ENCODE results near the gene TWF2.
A peak's percentile ranks its signal among the peaks of the same experiment; 100 is the strongest.

TWF2 gene

GRCh38 chr3:52208556-52208955 lies 30.4 kb downstream of the TWF2 start:
- Histone ChIP-seq H3K36me3 (ENCODE audit: insufficient read depth, low read length) (peaks cover 94% of the 10 kb centered on the region), H3K27me3 (ENCODE audit: control insufficient read depth in 1 of 2, insufficient read depth in 2 of 2, low read length in 2 of 2) (no peaks in the 10 kb centered on the region), H3K9me3 (ENCODE audit: low read length) (no peaks in the 10 kb centered on the region), H3K9ac (ENCODE audit: low read length) (no peak overlapping the region), H3K4me3 (ENCODE audit: low read depth in 1 of 2, low read length in 2 of 2) (no peak overlapping the region), H3K4me1 (ENCODE audit: insufficient read depth, low read length) (no peaks in the 10 kb centered on the region), H3K27ac (ENCODE audit: low read depth, low read length) (no peak overlapping the region)

DNA sequence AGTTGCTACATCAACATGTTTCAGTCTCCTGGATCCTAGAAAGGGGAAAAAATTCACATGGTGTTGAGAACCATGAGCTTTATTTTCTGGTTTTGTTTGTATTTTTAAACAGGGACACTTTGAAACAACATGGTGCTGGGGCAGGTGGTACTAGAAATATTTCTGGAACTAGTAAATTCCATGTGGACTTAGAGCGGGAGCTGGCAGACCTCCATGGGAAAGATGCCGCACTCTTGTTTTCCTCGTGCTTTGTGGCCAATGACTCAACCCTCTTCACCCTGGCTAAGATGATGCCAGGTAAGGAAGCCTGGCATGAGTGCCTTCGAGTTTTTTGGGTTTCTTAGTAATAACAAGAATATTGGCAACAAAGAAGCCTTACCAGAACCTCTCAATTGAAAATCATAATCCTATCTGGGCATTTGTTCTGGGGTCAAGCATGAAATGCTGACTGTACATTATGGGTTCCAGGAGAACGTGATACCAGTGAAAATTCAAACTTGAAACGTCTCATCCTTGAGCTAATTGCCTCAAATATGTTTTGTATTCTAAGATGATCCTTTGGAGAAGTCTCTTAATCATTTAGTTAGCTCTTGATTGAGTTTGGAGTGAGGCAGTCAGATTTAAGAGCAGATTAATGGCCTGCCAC lies 33.1 kb downstream of the TWF2 start:
- H3K36me3 ChIP-seq (ENCODE audit: insufficient read depth, low read length) = peaks cover 88% of the 10 kb centered on the region
- no peak overlapping the region for H3K9ac ChIP-seq (ENCODE audit: low read length)
- H3K9me3 ChIP-seq (ENCODE audit: low read length) = no peaks in the 10 kb centered on the region
- H3K27ac ChIP-seq (ENCODE audit: low read depth, low read length) = no peak overlapping the region
- no peak overlapping the region for H3K4me3 ChIP-seq (ENCODE audit: low read depth in 1 of 2, low read length in 2 of 2)
- H3K4me1 ChIP-seq (ENCODE audit: insufficient read depth, low read length) = no peaks in the 10 kb centered on the region
- H3K27me3 ChIP-seq (ENCODE audit: control insufficient read depth in 1 of 2, insufficient read depth in 2 of 2, low read length in 2 of 2) = no peaks in the 10 kb centered on the region

DNA sequence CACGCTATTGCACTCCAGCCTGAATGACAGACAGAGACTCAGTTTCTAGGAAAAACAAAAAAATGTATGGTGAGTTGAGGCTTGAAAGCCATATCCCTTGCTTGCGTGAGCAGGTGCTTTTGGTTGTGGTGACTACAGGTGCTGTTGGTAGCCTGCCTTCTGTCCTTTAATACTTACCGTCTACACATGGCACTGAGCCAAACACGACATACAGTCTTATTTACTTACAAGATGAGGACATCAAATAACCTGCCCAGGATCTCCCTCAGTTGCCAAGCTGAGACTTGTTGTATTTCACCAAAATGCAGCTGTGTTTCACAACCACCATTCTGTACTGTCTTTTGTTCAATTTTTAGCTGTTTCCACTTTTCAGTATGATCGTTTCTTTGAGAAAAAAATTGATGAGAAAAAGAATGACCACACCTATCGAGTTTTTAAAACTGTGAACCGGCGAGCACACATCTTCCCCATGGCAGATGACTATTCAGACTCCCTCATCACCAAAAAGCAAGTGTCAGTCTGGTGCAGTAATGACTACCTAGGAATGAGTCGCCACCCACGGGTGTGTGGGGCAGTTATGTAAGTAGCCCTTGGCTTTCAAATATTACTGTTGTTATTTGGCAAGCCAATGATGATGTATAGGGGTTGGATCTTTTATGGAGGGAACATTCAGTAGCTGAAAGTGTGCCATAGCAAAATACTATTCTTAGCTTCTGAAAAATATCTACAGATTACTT lies 34.5 kb downstream of the TWF2 start:
- Histone ChIP-seq H3K27me3 (ENCODE audit: control insufficient read depth in 1 of 2, insufficient read depth in 2 of 2, low read length in 2 of 2) (no peaks in the 10 kb centered on the region), H3K4me1 (ENCODE audit: insufficient read depth, low read length) (no peaks in the 10 kb centered on the region)

DNA sequence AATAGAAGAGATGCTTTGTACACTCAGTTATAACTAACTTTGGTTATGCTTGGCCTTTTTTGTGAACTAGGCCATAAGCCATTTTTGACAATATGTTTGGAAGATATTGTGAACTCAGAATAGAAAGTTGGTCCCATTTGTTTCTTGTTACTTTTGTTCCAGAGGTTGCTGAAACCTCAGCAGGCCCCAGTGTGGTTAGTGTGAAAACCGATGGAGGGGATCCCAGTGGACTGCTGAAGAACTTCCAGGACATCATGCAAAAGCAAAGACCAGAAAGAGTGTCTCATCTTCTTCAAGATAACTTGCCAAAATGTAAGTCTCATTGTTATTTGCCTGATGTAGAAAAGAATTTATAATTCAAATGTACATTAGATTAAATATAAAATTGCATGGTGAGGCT lies 35.3 kb downstream of the TWF2 start:
- Histone ChIP-seq H3K36me3 (ENCODE audit: insufficient read depth, low read length) (peaks cover 84% of the 10 kb centered on the region), H3K4me3 (ENCODE audit: low read depth in 1 of 2, low read length in 2 of 2) (no peak overlapping the region), H3K4me1 (ENCODE audit: insufficient read depth, low read length) (peaks cover 8% of the 10 kb centered on the region), H3K9me3 (ENCODE audit: low read length) (no peaks in the 10 kb centered on the region), H3K27ac (ENCODE audit: low read depth, low read length) (no peak overlapping the region), H3K9ac (ENCODE audit: low read length) (no peak overlapping the region), H3K27me3 (ENCODE audit: control insufficient read depth in 1 of 2, insufficient read depth in 2 of 2, low read length in 2 of 2) (no peaks in the 10 kb centered on the region)

More for the DNA sequence above, 34.5 kb downstream of the TWF2 start:
- no peak overlapping the region for H3K27ac ChIP-seq (ENCODE audit: low read depth, low read length)
- H3K36me3 ChIP-seq (ENCODE audit: insufficient read depth, low read length) = peaks cover 85% of the 10 kb centered on the region
- H3K9ac ChIP-seq (ENCODE audit: low read length) = no peak overlapping the region
- no peaks in the 10 kb centered on the region for H3K9me3 ChIP-seq (ENCODE audit: low read length)
- H3K4me3 ChIP-seq (ENCODE audit: low read depth in 1 of 2, low read length in 2 of 2) = no peak overlapping the region

GRCh38 chr3:52202384-52203077 lies 36.4 kb downstream of the TWF2 start:
- H3K36me3 ChIP-seq (ENCODE audit: insufficient read depth, low read length) = peaks cover 72% of the 10 kb centered on the region
- H3K4me3 ChIP-seq (ENCODE audit: low read depth in 1 of 2, low read length in 2 of 2) = no peak overlapping the region
- H3K4me1 ChIP-seq (ENCODE audit: insufficient read depth, low read length) = peaks cover 12% of the 10 kb centered on the region
- H3K27ac ChIP-seq (ENCODE audit: low read depth, low read length) = no peak overlapping the region
- H3K9me3 ChIP-seq (ENCODE audit: low read length) = no peaks in the 10 kb centered on the region
- H3K9ac ChIP-seq (ENCODE audit: low read length) = no peak overlapping the region
- H3K27me3 ChIP-seq (ENCODE audit: control insufficient read depth in 1 of 2, insufficient read depth in 2 of 2, low read length in 2 of 2) = no peaks in the 10 kb centered on the region

DNA sequence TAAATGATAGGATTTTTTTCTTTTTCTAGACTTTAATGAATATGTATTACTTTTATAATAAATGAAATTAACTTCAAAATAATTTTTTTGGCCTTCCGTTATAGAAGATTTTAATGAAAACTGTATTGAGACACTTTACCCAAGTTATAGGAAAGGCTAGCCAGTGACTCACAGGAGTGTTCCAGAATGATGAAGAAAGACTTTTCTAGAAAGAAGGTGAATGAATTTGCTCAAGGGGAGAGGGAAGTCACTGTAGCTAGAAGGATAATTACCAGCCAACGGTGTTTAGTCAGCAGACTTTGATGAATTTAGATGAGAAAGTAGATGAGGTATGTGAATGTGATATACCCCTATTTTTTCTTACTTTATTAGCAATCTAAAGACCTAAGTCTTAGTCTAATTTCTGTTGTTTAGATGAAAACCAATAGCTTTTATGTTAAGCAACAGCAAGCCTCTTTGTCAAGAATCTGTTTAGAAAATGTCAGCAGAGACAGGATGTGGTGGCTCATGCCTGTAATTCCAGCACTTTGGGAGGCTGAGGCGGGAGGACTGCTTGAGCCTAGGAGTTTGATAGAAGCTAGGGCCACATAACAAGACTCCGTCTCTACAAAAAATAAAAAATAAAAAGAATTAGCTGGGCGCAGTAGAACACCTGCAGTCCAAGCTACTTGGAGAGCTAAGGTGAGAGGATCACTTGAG lies 37.8 kb downstream of the TWF2 start:
- peaks cover 63% of the 10 kb centered on the region for H3K36me3 ChIP-seq (ENCODE audit: insufficient read depth, low read length)
- no peaks in the 10 kb centered on the region for H3K9me3 ChIP-seq (ENCODE audit: low read length)
- no peak overlapping the region for H3K4me3 ChIP-seq (ENCODE audit: low read depth in 1 of 2, low read length in 2 of 2)
- H3K27ac ChIP-seq (ENCODE audit: low read depth, low read length) = no peak overlapping the region
- no peaks in the 10 kb centered on the region for H3K27me3 ChIP-seq (ENCODE audit: control insufficient read depth in 1 of 2, insufficient read depth in 2 of 2, low read length in 2 of 2)
- H3K9ac ChIP-seq (ENCODE audit: low read length) = no peak overlapping the region
- H3K4me1 ChIP-seq (ENCODE audit: insufficient read depth, low read length) = peaks cover 20% of the 10 kb centered on the region

DNA sequence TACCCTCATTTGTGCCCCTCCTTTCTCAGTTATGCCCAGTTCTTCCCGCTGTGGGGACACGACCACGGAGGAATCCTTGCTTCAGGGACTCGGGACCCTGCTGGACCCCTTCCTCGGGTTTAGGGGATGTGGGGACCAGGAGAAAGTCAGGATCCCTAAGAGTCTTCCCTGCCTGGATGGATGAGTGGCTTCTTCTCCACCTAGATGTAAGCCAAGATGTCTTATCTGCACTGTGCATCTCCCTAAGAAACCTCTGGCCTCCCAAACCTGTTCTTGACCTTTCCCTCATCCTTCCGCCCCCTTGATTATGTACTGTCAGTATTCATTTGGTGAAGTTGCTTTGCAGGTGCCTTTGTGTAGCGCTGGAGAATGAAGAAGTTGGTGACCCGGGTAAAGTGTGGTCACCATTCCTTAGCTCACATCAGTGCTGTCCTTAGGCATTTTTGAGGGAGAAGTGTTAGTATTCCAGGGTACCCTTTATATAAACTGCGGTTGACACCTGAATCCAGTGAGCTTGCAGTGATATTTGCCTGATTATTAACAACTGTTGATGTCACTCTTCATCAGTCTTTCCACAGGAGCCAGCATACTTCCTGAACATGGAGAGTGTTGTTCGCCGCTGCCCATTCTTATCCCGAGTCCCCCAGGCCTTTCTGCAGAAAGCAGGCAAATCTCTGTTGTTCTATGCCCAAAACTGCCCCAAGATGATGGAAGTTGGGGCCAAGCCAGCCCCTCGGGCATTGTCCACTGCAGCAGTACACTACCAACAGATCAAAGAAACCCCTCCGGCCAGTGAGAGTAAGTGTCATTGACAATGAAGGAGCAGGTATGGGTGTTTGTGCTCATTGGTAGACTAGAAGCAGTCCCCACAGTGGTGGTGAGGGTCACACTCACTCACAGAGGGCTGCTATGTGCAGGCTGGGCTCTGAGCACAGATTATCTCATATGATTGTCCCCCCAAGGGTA lies 40.0 kb downstream of the TWF2 start:
- peak overlapping the region; percentile 85 for H3K9ac ChIP-seq (ENCODE audit: low read length)
- peak overlapping the region; percentile 79 for H3K27ac ChIP-seq (ENCODE audit: low read depth, low read length)
- no peaks in the 10 kb centered on the region for H3K27me3 ChIP-seq (ENCODE audit: control insufficient read depth in 1 of 2, insufficient read depth in 2 of 2, low read length in 2 of 2)
- H3K4me3 ChIP-seq (ENCODE audit: low read depth in 1 of 2, low read length in 2 of 2) = peak overlapping the region; percentile 90 to 95
- peaks cover 41% of the 10 kb centered on the region for H3K36me3 ChIP-seq (ENCODE audit: insufficient read depth, low read length)
- no peaks in the 10 kb centered on the region for H3K9me3 ChIP-seq (ENCODE audit: low read length)
- peaks cover 38% of the 10 kb centered on the region for H3K4me1 ChIP-seq (ENCODE audit: insufficient read depth, low read length)

DNA sequence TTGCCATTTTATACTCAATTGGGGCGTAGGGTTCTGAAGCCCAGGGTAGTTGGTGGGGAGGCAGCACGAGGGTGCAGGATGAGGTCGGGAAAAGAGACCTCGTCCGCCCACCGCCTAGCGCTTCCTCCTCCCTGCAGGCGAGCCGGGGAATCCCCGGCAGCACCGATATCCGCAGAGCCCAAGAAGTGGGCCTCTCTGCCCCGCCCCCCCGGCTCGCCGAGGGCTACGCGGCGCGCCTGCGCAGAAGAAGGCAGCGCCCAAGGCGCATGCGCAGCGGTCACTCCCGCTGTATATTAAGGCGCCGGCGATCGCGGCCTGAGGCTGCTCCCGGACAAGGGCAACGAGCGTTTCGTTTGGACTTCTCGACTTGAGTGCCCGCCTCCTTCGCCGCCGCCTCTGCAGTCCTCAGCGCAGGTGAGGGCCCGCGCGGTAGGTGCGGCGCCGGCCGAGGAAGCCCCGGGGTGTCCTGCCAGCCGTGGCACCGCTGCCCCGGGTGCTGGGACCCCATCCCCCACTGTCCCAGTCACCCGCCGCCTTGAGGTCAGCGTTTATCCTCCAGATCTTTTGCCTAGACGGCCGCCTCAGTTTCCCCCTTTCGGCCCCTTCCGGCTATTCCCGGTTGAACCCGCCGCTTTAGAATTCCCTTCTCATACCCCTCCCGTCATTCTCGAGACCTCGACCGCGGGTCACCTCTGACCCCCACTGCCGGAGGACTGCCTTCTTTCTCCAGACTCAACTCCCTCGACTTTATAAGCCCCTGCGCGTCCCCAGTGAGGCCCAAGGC lies 40.9 kb downstream of the TWF2 start, which contains the start of gene ALAS1:
Gene ALAS1, plus strand, starts transcription at position 319 of the 784 bp plus-strand sequence. CDS start 1,082 bp downstream, outside the sequence.
- H3K9me3 ChIP-seq (ENCODE audit: low read length) = no peaks in the 10 kb centered on the region
- H3K36me3 ChIP-seq (ENCODE audit: insufficient read depth, low read length) = peaks cover 32% of the 10 kb centered on the region
- no peaks in the 10 kb centered on the region for H3K27me3 ChIP-seq (ENCODE audit: control insufficient read depth in 1 of 2, insufficient read depth in 2 of 2, low read length in 2 of 2)
- H3K4me3 ChIP-seq (ENCODE audit: low read depth in 1 of 2, low read length in 2 of 2) = peak within 1 kb of the TSS; percentile 90 to 95
- peaks cover 39% of the 10 kb centered on the region for H3K4me1 ChIP-seq (ENCODE audit: insufficient read depth, low read length)
- H3K9ac ChIP-seq (ENCODE audit: low read length) = peak within 1 kb of the TSS; percentile 85
- peak within 1 kb of the TSS; percentile 79 for H3K27ac ChIP-seq (ENCODE audit: low read depth, low read length)

GRCh38 chr3:52197499-52197841 lies 41.5 kb downstream of the TWF2 start:
- Histone ChIP-seq H3K9me3 (ENCODE audit: low read length) (no peaks in the 10 kb centered on the region), H3K36me3 (ENCODE audit: insufficient read depth, low read length) (peaks cover 26% of the 10 kb centered on the region), H3K27ac (ENCODE audit: low read depth, low read length) (peak overlapping the region; percentile 61), H3K4me3 (ENCODE audit: low read depth in 1 of 2, low read length in 2 of 2) (peak overlapping the region; percentile 90 to 95), H3K9ac (ENCODE audit: low read length) (no peak overlapping the region), H3K27me3 (ENCODE audit: control insufficient read depth in 1 of 2, insufficient read depth in 2 of 2, low read length in 2 of 2) (no peaks in the 10 kb centered on the region), H3K4me1 (ENCODE audit: insufficient read depth, low read length) (peaks cover 39% of the 10 kb centered on the region)

DNA sequence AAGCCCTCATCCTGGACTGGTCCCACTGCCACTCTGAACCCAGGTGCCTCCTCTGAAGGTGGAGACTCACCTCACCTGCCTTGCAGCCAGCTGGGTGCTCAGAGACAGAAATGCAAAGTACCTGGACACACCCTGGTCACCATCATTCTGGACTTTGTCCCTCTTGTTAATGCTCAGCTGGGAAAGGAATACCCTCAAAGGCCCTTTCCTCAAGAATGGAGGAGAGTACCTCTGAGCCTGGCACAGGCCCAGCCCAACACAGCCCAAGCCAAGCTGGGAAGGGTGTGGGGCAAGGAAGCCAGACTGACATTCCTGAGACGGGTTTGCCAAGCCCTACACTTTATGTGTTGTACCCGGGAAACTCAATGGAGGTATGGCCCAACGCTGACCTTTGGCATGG lies 42.0 kb downstream of the TWF2 start:
- Histone ChIP-seq H3K4me3 (ENCODE audit: low read depth in 1 of 2, low read length in 2 of 2) (peak overlapping the region in 1 of 2 donors; percentile 90), H3K9ac (ENCODE audit: low read length) (no peak overlapping the region), H3K4me1 (ENCODE audit: insufficient read depth, low read length) (peaks cover 39% of the 10 kb centered on the region)

More for the DNA sequence above, 42.0 kb downstream of the TWF2 start:
- H3K27ac ChIP-seq (ENCODE audit: low read depth, low read length) = no peak overlapping the region
- H3K27me3 ChIP-seq (ENCODE audit: control insufficient read depth in 1 of 2, insufficient read depth in 2 of 2, low read length in 2 of 2) = no peaks in the 10 kb centered on the region
- H3K9me3 ChIP-seq (ENCODE audit: low read length) = no peaks in the 10 kb centered on the region
- H3K36me3 ChIP-seq (ENCODE audit: insufficient read depth, low read length) = peaks cover 22% of the 10 kb centered on the region
